Ishikawa (cell line): ENCODE data around the gene PLA2G4F.

ENCODE experiments used
- CEBPB ChIP-seq: IDR thresholded peaks from 2 replicates; pipeline ENCODE4 v1.6.1; 2012
- CREB1 ChIP-seq: IDR thresholded peaks from 2 replicates; pipeline ENCODE4 v1.6.1; 2012; ENCODE audit warnings: low read depth
- EGR1 ChIP-seq: IDR thresholded peaks from 2 replicates; pipeline ENCODE4 v1.6.1; 2012
- EP300 ChIP-seq: IDR thresholded peaks from 2 replicates; pipeline ENCODE4 v1.6.1; 2012; ENCODE audit warnings: borderline replicate concordance
- FOXM1 ChIP-seq: IDR thresholded peaks from 2 replicates; pipeline ENCODE4 v1.6.1; 2012; ENCODE audit warnings: low read depth, borderline replicate concordance
- MAX ChIP-seq: IDR thresholded peaks from 2 replicates; pipeline ENCODE4 v1.6.1; 2012
- NFIC ChIP-seq: IDR thresholded peaks from 2 replicates; pipeline ENCODE4 v1.6.1; 2012
- RAD21 ChIP-seq: IDR thresholded peaks from 2 replicates; pipeline ENCODE4 v1.6.1; 2012; ENCODE audit warnings: low read depth
- REST ChIP-seq: IDR thresholded peaks from 2 replicates; pipeline ENCODE4 v1.6.1; 2012; ENCODE audit warnings: low read depth, mild to moderate bottlenecking
- TAF1 ChIP-seq: IDR thresholded peaks from 2 replicates; pipeline ENCODE4 v1.6.1; 2012; ENCODE audit warnings: low read depth, mild to moderate bottlenecking
- TCF12 ChIP-seq: IDR thresholded peaks from 2 replicates; pipeline ENCODE4 v1.6.1; 2012; ENCODE audit warnings: low read depth
- TEAD4 ChIP-seq: IDR thresholded peaks from 2 replicates; pipeline ENCODE4 v1.6.1; 2012
- USF1 ChIP-seq: IDR thresholded peaks from 2 replicates; pipeline ENCODE4 v1.6.1; 2012
- YY1 ChIP-seq: IDR thresholded peaks from 2 replicates; pipeline ENCODE4 v1.6.1; 2012; ENCODE audit warnings: low read depth
- ZBTB7A ChIP-seq: IDR thresholded peaks from 2 replicates; pipeline ENCODE4 v1.6.1; 2012; ENCODE audit warnings: low read depth

The PLA2G4F gene

GRCh38 chr15:42141795-42142667 lies 14.4 kb downstream of the PLA2G4F start:
- no peak for TF ChIP-seq FOXM1
- no peak for TF ChIP-seq RAD21
- no peak for TF ChIP-seq TCF12
- TF ChIP-seq USF1: no peak
- TF ChIP-seq MAX: no peak
- no peak for TF ChIP-seq NFIC
- no peak for TF ChIP-seq EGR1
- no peak for TF ChIP-seq TEAD4
- TF ChIP-seq EP300: no peak
- TF ChIP-seq TAF1: no peak
- no peak for TF ChIP-seq CREB1
- no peak for TF ChIP-seq ZBTB7A

- TF ChIP-seq NFIC (no peak), CEBPB (no peak), TCF12 (no peak), TAF1 (no peak), FOXM1 (no peak), CREB1 (no peak)
These were observed 15.2 kb downstream of the PLA2G4F start for GRCh38 chr15:42141246-42141645.

- TF ChIP-seq TCF12 (no peak), REST (no peak), EP300 (no peak), TAF1 (no peak), FOXM1 (no peak), ZBTB7A (no peak), YY1 (no peak), MAX (no peak), NFIC (no peak), TEAD4 (no peak), CREB1 (no peak), RAD21 (no peak), CEBPB (no peak), USF1 (no peak), EGR1 (no peak)
These were observed 15.9 kb downstream of the PLA2G4F start for GRCh38 chr15:42140383-42141070.

GRCh38 chr15:42139596-42139995 lies 16.8 kb downstream of the PLA2G4F start:
- no peak for TF ChIP-seq USF1
- no peak for TF ChIP-seq CEBPB
- no peak for TF ChIP-seq NFIC
- TF ChIP-seq TCF12: no peak
- no peak for TF ChIP-seq YY1
- TF ChIP-seq FOXM1: no peak
- no peak for TF ChIP-seq TEAD4
- no peak for TF ChIP-seq CREB1
- TF ChIP-seq ZBTB7A: no peak
- no peak for TF ChIP-seq EGR1
- TF ChIP-seq TAF1: no peak
- TF ChIP-seq REST: no peak
- no peak for TF ChIP-seq MAX
- no peak for TF ChIP-seq RAD21
- no peak for TF ChIP-seq EP300
